IMR-90 (cell line): Measurements from ENCODE around the gene TBRG4.

Source experiments
- BHLHE40 ChIP-seq: fragments of 150-350 bp; IDR thresholded peaks from 2 replicates; pipeline ENCODE4 v1.6.1; 2016; ENCODE audit warnings: mild to moderate bottlenecking, low read depth, low read length
- CTCF ChIP-seq: conservative IDR thresholded peaks from 2 replicates; pipeline ENCODE4 v1.5.1; 2012; ENCODE audit warnings: mild to moderate bottlenecking, low read depth, low read length, improper control_type of control experiment
- FOS ChIP-seq: fragments of 150-350 bp; IDR thresholded peaks from 2 replicates; pipeline ENCODE4 v1.6.1; 2016; ENCODE audit warnings: low read depth, low read length
- MAFK ChIP-seq: IDR thresholded peaks from 2 replicates; pipeline ENCODE4 v1.6.1; 2012; ENCODE audit warnings: low read depth, low read length, improper control_type of control experiment
- MXI1 ChIP-seq: IDR thresholded peaks from 2 replicates; pipeline ENCODE4 v1.6.1; 2012; ENCODE audit warnings: low read depth, mild to moderate bottlenecking, low read length, moderate library complexity, borderline replicate concordance
- POLR2A ChIP-seq: IDR thresholded peaks from 2 replicates; pipeline ENCODE4 v1.6.1; 2012; ENCODE audit warnings: mild to moderate bottlenecking, low read depth, low read length
- RAD21 ChIP-seq: IDR thresholded peaks from 2 replicates; pipeline ENCODE4 v1.6.1; 2012; ENCODE audit warnings: low read length, improper control_type of control experiment
- RCOR1 ChIP-seq: IDR thresholded peaks from 2 replicates; pipeline ENCODE4 v1.6.1; 2012; ENCODE audit warnings: mild to moderate bottlenecking, low read length, improper control_type of control experiment; ENCODE audit not compliant: insufficient replicate concordance

DNA sequence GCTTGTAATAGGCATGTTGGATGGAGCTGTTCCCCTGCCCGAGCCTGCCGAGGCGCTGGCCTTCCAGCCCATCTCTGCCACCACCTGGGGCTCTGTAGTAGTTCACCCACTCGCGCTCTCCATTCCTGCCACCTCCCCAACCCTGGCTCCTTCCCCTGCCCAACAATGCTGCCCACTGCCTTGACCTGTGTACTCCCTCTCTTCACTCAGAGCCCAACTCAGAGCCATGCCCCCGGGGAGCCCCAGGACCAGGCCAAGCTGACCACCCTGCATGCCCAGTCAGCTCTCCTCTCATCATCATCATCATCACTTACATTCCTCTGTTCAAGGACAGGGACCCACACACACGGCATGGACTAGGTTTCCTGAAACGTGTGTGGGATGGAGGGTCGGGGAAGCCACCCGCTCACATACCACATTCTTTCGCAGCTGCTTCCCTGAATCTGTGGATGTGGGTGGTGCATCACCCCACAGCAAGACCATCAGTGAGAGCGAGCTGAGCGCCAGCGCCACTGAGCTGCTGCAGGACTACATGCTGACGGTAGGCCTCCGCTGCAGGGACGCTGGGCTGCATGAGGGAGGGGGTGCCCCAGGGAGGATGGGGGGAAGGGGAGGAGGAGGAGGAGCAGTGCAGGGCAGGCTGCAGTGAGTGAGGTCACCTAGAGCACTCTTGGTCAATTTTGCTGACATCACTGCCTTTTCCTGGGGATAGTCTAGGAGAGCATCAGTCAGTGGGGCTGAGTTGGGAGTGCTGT lies 38.3 kb downstream of the TBRG4 start:
- no peak for TF ChIP-seq CTCF
- no peak for TF ChIP-seq POLR2A
- TF ChIP-seq RAD21: no peak
- TF ChIP-seq BHLHE40: no peak
- TF ChIP-seq FOS: no peak
- TF ChIP-seq MAFK: no peak
- TF ChIP-seq RCOR1: no peak
- no peak for TF ChIP-seq MXI1
